ENCODE data around the gene TEX12.

Gene TEX12

GRCh38 chr11:112215621-112216020 lies 48.4 kb downstream of the TEX12 start:
- DNase-seq: no peak

- DNase-seq: no peak
Measured at GRCh38 chr11:112216561-112217105, 49.5 kb downstream of the TEX12 start.

- DNase-seq: peak; percentile 8
Measured at GRCh38 chr11:112219476-112220232, 52.5 kb downstream of the TEX12 start.

GRCh38 chr11:112221274-112221835 lies 54.2 kb downstream of the TEX12 start:
- no peak for DNase-seq

Data from activated effector memory CD4-positive, alpha-beta T cell treated with Interleukin-2 at 50 U/mL for 16 hours (primary cell).